Measurements from ENCODE around the gene TAS2R14. TPM values are rescaled to one million over a fixed set of nuclear protein-coding genes. Genes with fewer than 3 reads are reported as not detected.

Gene TAS2R14
- total RNA-seq, 1 donor from 2014 or later, result not detected

DNA sequence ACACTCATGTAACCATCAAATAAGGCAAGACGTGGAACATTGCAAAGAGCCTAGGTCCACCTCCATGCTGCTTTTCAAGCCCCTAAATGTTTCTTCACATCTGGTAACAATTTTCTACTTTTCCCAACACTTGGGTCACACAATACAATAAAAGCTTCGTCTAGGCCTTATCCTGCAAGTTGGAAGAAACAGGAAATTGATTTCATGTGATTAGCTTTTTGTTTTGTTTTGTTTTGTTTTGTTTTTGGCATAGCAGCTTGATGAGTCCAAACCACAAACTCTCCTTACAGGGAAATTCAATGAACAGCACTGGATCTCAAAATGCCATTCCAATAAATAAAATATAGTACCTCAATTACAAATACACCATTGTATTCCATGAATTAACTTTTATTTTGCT is 28.3 kb upstream of the TAS2R14 start:
- H3K4me1 ChIP-seq, result peaks cover 0 to 3% of the 10 kb centered on the region in 2 donors
- no peaks in the 10 kb centered on the region for H3K27me3 ChIP-seq
- H3K4me3 ChIP-seq, result no peak overlapping the region
- intact Hi-C loops (cut with DNase I), result no loop called here
- no peaks in the 10 kb centered on the region for H3K9me3 ChIP-seq
- no peaks in the 10 kb centered on the region for H3K36me3 ChIP-seq
- no peak for DNase-seq (ENCODE audit: low spot score in 2 of 2)
- TF ChIP-seq CTCF (IDR thresholded peaks at IDR 0.05), result no peak
- H3K27ac ChIP-seq, result no peak overlapping the region

GRCh38 chr12:10966314-10966713 is 27.3 kb upstream of the TAS2R14 start:
- no peak for DNase-seq (ENCODE audit: low spot score in 2 of 2)
- intact Hi-C loops (cut with DNase I), result no loop called here

GRCh38 chr12:10965476-10965875 is 26.4 kb upstream of the TAS2R14 start:
- intact Hi-C loops (cut with DNase I), result no loop called here
- Histone ChIP-seq H3K27ac (no peak overlapping the region), H3K9me3 (no peaks in the 10 kb centered on the region), H3K36me3 (no peaks in the 10 kb centered on the region), H3K4me3 (no peak overlapping the region), H3K27me3 (no peaks in the 10 kb centered on the region), H3K4me1 (peaks cover 0 to 3% of the 10 kb centered on the region in 2 donors)
- no peak for DNase-seq (ENCODE audit: low spot score in 2 of 2)
- no peak for TF ChIP-seq CTCF (IDR thresholded peaks at IDR 0.05)

More at GRCh38 chr12:10966314-10966713, 27.3 kb upstream of the TAS2R14 start:
- H3K4me1 ChIP-seq, result peaks cover 0 to 3% of the 10 kb centered on the region in 2 donors
- no peak overlapping the region for H3K4me3 ChIP-seq
- H3K27ac ChIP-seq, result no peak overlapping the region
- no peak for TF ChIP-seq CTCF (IDR thresholded peaks at IDR 0.05)
- no peaks in the 10 kb centered on the region for H3K9me3 ChIP-seq
- no peaks in the 10 kb centered on the region for H3K36me3 ChIP-seq
- no peaks in the 10 kb centered on the region for H3K27me3 ChIP-seq

DNA sequence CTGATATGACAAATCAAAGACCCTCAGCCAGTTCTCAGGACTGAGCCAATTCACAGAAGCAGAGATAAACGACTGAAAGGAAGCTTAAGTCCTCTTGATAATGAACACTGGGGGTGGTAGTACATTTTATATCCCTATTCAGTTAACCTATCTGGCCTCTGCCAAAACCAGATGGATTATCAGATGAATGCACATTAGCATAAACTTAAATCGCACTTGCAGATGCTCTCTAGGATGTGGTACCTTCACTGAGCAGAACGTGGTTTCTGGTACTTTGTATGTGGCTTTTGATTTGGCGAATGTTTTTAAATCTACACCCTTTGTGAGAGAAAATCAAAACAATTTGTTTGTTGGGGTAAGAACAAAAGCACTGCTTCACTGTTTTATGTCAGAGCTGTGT is 21.1 kb upstream of the TAS2R14 start:
- H3K27ac ChIP-seq, result no peak overlapping the region
- H3K27me3 ChIP-seq, result no peaks in the 10 kb centered on the region
- no peak for DNase-seq (ENCODE audit: low spot score in 2 of 2)
- no peaks in the 10 kb centered on the region for H3K4me1 ChIP-seq
- H3K9me3 ChIP-seq, result peaks cover 0 to 13% of the 10 kb centered on the region in 2 donors
- H3K4me3 ChIP-seq, result no peak overlapping the region
- H3K36me3 ChIP-seq, result no peaks in the 10 kb centered on the region
- intact Hi-C loops (cut with DNase I), result no loop called here
- TF ChIP-seq CTCF (IDR thresholded peaks at IDR 0.05), result no peak

GRCh38 chr12:10959804-10960203 is 20.7 kb upstream of the TAS2R14 start:
- intact Hi-C loops (cut with DNase I), result no loop called here

More at GRCh38 chr12:10959804-10960203, 20.7 kb upstream of the TAS2R14 start:
- no peak for TF ChIP-seq CTCF (IDR thresholded peaks at IDR 0.05)
- Histone ChIP-seq H3K27me3 (no peaks in the 10 kb centered on the region), H3K27ac (no peak overlapping the region), H3K4me3 (no peak overlapping the region), H3K4me1 (no peaks in the 10 kb centered on the region), H3K9me3 (peaks cover 0 to 17% of the 10 kb centered on the region in 2 donors), H3K36me3 (no peaks in the 10 kb centered on the region)
- no peak for DNase-seq (ENCODE audit: low spot score in 2 of 2)

All from ascending aorta (tissue), 2 donors.